RWPE2 (cell line): Measurements from ENCODE around the gene PRRX2.

Source experiments
- ATAC-seq: fragments of 200-7000 bp; cut with Tn5 transposase; 3 replicates; pipeline ENCODE4 v1.9.1; 2021; ENCODE audit warnings: low read depth
- DNase-seq: peaks from one replicate; pipeline ENCODE4 v3.0.0-alpha.2; 2020; ENCODE audit warnings: low spot score
- H3K27ac ChIP-seq: fragments of 450-650 bp; 2 replicates; pipeline ENCODE4 v1.5.1; 2017; ENCODE audit warnings: mild to moderate bottlenecking; ENCODE audit not compliant: poor library complexity, severe bottlenecking
- H3K27me3 ChIP-seq: fragments of 250-450 bp; sonication (Bioruptor Pico); 2 replicates; pipeline ENCODE4 v1.5.1; 2021; ENCODE audit warnings: mild to moderate bottlenecking, moderate library complexity; ENCODE audit not compliant: insufficient read depth, poor library complexity, severe bottlenecking
- H3K36me3 ChIP-seq: fragments of 250-450 bp; sonication (Bioruptor Pico); 2 replicates; pipeline ENCODE4 v1.5.1; 2020; ENCODE audit warnings: low read depth, mild to moderate bottlenecking, moderate library complexity
- H3K4me1 ChIP-seq: fragments of 250-450 bp; sonication (Bioruptor Pico); 2 replicates; pipeline ENCODE4 v1.5.1; 2021; ENCODE audit warnings: mild to moderate bottlenecking, moderate library complexity; ENCODE audit not compliant: insufficient read depth, poor library complexity, severe bottlenecking
- H3K4me3 ChIP-seq: fragments of 250-450 bp; sonication (Bioruptor Pico); 2 replicates; pipeline ENCODE4 v1.5.1; 2021; ENCODE audit warnings: mild to moderate bottlenecking, moderate library complexity; ENCODE audit not compliant: severe bottlenecking
- H3K9me3 ChIP-seq: fragments of 250-450 bp; sonication (Bioruptor Pico); 2 replicates; pipeline ENCODE4 v1.5.1; 2021; ENCODE audit warnings: mild to moderate bottlenecking, moderate library complexity; ENCODE audit not compliant: severe bottlenecking
- CTCF ChIP-seq: fragments of 450-650 bp; IDR thresholded peaks from one replicate; pipeline ENCODE4 v1.5.1; 2017; ENCODE audit warnings: mild to moderate bottlenecking, moderate library complexity; ENCODE audit not compliant: poor library complexity, severe bottlenecking

The PRRX2 gene

DNA sequence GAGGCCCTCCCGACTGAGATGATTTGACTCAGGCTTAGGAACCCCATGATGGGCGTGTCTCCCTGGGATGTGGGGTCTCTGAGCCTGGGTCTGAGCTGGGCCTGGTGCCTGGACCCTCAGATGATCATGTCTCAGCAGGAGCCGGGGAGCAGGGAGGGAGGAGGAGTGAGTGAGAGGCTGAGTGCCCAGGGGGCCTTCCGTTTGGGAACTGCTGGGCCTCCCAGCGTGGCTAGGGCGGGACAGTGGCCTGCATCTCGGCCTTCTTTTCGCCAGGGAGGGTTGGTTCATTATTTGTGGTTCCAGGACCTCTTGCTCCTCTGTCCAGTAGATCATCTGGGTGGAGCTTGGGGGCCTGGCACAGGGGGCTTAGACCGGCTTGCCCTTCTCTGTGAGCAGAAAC is 5.6 kb downstream of the PRRX2 start:
- no peaks in the 10 kb centered on the region for H3K9me3 ChIP-seq
- no peaks in the 10 kb centered on the region for H3K36me3 ChIP-seq
- no peaks in the 10 kb centered on the region for H3K4me1 ChIP-seq
- DNase-seq (no peak), ATAC-seq (no peak)
- H3K4me3 ChIP-seq = no peak overlapping the region
- TF ChIP-seq CTCF = no peak
- no peak overlapping the region for H3K27ac ChIP-seq
- peaks cover 22% of the 10 kb centered on the region for H3K27me3 ChIP-seq

GRCh38 chr9:129671519-129671918 is 6.1 kb downstream of the PRRX2 start:
- DNase-seq (no peak), ATAC-seq (peak; percentile 45)

GRCh38 chr9:129672702-129673101 is 7.3 kb downstream of the PRRX2 start:
- TF ChIP-seq CTCF = no peak
- no peak for DNase-seq
- ATAC-seq = no peak
- Histone ChIP-seq H3K4me3 (no peak overlapping the region), H3K36me3 (no peaks in the 10 kb centered on the region), H3K27ac (no peak overlapping the region), H3K4me1 (no peaks in the 10 kb centered on the region), H3K9me3 (no peaks in the 10 kb centered on the region), H3K27me3 (peaks cover 26% of the 10 kb centered on the region)

More at GRCh38 chr9:129671519-129671918, 6.1 kb downstream of the PRRX2 start:
- Histone ChIP-seq H3K36me3 (no peaks in the 10 kb centered on the region), H3K27me3 (peaks cover 22% of the 10 kb centered on the region), H3K4me1 (no peaks in the 10 kb centered on the region), H3K4me3 (no peak overlapping the region), H3K9me3 (no peaks in the 10 kb centered on the region), H3K27ac (no peak overlapping the region)
- no peak for TF ChIP-seq CTCF

DNA sequence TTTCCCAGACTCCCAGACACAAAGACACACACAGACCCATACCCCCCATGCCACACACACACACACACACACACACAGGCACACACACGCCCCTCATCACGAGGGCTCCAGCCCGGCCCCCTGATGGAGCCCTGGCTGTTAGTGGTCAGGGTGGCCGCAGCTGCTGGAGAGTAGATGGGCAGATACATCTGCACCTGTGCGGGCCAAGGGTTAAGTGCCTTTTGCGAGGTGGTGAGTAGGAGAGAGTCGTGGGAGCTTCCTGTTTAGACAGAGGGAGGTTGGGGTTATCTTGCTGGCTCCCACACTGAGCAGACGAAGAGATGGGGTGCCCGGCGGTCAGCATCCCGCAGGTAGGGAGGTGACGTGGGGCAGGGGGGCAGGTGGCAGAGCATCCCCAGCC is 8.2 kb downstream of the PRRX2 start:
- DNase-seq (no peak), ATAC-seq (no peak)
- Histone ChIP-seq H3K27me3 (peaks cover 29% of the 10 kb centered on the region), H3K36me3 (no peaks in the 10 kb centered on the region), H3K4me3 (no peak overlapping the region), H3K4me1 (no peaks in the 10 kb centered on the region), H3K27ac (no peak overlapping the region), H3K9me3 (no peaks in the 10 kb centered on the region)
- no peak for TF ChIP-seq CTCF

DNA sequence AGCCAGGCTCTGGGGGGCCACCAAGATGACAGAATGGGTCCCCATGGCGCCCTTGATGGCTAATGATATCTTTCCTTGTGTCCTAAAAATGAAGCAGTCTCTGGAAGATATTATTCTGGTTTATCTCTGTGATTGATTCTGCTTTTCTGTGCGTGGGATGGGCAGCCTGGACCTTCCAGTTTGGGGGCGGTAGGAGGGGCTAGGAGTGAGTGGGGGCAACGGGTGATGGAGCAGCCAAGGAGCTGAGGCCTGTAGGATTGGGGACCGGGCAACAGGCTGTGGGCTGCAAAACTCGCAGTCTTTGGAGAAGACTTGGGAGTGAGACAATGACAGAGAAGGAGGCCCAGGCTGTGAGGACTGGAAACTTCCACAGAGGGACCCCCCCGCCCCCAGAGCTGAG is 8.8 kb downstream of the PRRX2 start:
- Histone ChIP-seq H3K4me1 (no peaks in the 10 kb centered on the region), H3K36me3 (no peaks in the 10 kb centered on the region), H3K27me3 (peaks cover 29% of the 10 kb centered on the region), H3K4me3 (no peak overlapping the region), H3K9me3 (no peaks in the 10 kb centered on the region), H3K27ac (no peak overlapping the region)
- no peak for ATAC-seq
- DNase-seq = no peak
- no peak for TF ChIP-seq CTCF
